HEK293 (cell line): ENCODE data around the gene MAGEF1.

Experiments used
- ZFP3 ChIP-seq: fragments of 450-650 bp; formaldehyde crosslinking; IDR thresholded peaks from 2 replicates; pipeline ENCODE4 v1.5.1; 2016; ENCODE audit warnings: low read depth, missing biosample characterization, missing genetic modification characterization
- ZNF585B ChIP-seq: fragments of 450-650 bp; formaldehyde crosslinking; IDR thresholded peaks from 2 replicates; pipeline ENCODE4 v1.5.1; 2016; ENCODE audit warnings: missing biosample characterization, missing genetic modification characterization
- ZNF596 ChIP-seq: fragments of 450-650 bp; IDR thresholded peaks from 2 replicates; pipeline ENCODE4 v1.5.0; 2018; ENCODE audit warnings: missing biosample characterization, mild to moderate bottlenecking, missing genetic modification characterization, moderate library complexity
- TF ChIP-seq, protein P1 (sequence below): fragments of 450-650 bp; formaldehyde crosslinking; IDR thresholded peaks from 2 replicates; pipeline ENCODE4 v1.5.1; 2016; ENCODE audit warnings: missing biosample characterization, missing genetic modification characterization
- TF ChIP-seq, protein P2 (sequence below): fragments of 450-650 bp; formaldehyde crosslinking; IDR thresholded peaks from 2 replicates; pipeline ENCODE4 v1.5.1; 2016; ENCODE audit warnings: missing biosample characterization, missing genetic modification characterization

DNA sequence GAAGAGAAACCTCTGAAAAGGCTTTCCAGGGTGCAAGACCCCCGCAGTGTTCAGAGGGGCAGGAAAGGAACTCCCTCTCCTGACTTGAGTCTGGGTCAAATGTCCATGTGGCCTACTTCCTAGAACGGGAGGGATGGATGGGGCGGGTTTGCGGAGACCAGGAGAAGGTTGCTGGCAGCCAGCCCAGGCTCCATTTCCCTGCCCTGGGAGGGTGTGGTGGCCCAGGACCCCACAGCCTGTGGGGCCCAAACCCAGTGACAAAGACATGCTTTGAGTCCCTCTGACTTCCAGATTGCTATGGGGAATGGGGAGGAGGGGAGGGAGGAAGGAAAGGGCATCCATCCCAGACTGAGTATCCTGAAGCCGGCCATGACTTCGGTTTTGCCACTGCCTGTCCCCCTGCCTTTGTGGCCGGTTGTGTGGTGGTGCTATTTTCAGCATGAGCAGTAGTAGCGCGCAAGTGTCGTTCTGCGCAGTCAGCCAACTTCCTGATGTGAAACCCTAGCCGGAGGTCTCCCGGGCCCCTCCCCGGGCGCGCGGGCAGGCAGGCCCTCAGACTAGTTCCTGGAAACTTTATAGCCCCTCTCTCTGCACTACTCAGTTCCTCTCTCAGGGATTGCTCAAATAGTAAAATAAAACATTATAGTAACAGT, 24.4 kb downstream of the MAGEF1 start:
- TF ChIP-seq, protein P1, sequence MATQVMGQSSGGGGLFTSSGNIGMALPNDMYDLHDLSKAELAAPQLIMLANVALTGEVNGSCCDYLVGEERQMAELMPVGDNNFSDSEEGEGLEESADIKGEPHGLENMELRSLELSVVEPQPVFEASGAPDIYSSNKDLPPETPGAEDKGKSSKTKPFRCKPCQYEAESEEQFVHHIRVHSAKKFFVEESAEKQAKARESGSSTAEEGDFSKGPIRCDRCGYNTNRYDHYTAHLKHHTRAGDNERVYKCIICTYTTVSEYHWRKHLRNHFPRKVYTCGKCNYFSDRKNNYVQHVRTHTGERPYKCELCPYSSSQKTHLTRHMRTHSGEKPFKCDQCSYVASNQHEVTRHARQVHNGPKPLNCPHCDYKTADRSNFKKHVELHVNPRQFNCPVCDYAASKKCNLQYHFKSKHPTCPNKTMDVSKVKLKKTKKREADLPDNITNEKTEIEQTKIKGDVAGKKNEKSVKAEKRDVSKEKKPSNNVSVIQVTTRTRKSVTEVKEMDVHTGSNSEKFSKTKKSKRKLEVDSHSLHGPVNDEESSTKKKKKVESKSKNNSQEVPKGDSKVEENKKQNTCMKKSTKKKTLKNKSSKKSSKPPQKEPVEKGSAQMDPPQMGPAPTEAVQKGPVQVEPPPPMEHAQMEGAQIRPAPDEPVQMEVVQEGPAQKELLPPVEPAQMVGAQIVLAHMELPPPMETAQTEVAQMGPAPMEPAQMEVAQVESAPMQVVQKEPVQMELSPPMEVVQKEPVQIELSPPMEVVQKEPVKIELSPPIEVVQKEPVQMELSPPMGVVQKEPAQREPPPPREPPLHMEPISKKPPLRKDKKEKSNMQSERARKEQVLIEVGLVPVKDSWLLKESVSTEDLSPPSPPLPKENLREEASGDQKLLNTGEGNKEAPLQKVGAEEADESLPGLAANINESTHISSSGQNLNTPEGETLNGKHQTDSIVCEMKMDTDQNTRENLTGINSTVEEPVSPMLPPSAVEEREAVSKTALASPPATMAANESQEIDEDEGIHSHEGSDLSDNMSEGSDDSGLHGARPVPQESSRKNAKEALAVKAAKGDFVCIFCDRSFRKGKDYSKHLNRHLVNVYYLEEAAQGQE (tag by site-specific recombination) = no peak
- TF ChIP-seq, protein P2, sequence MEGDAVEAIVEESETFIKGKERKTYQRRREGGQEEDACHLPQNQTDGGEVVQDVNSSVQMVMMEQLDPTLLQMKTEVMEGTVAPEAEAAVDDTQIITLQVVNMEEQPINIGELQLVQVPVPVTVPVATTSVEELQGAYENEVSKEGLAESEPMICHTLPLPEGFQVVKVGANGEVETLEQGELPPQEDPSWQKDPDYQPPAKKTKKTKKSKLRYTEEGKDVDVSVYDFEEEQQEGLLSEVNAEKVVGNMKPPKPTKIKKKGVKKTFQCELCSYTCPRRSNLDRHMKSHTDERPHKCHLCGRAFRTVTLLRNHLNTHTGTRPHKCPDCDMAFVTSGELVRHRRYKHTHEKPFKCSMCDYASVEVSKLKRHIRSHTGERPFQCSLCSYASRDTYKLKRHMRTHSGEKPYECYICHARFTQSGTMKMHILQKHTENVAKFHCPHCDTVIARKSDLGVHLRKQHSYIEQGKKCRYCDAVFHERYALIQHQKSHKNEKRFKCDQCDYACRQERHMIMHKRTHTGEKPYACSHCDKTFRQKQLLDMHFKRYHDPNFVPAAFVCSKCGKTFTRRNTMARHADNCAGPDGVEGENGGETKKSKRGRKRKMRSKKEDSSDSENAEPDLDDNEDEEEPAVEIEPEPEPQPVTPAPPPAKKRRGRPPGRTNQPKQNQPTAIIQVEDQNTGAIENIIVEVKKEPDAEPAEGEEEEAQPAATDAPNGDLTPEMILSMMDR (tag by site-specific recombination) = no peak
- TF ChIP-seq ZNF596 (tag by site-specific recombination) = no peak
- TF ChIP-seq ZNF585B = no peak
- no peak for TF ChIP-seq ZFP3 (tag by site-specific recombination)
